GM19395 (cell line): ENCODE measurements around the gene FBLN5.
"Not testable (repeated sequence)": the region's sequence is repeated elsewhere in the genome, so short reads cannot be mapped to it uniquely, and the experiment has no call there.

ENCODE experiments used
- ATAC-seq: cut with Tn5 transposase; IDR thresholded peaks from one replicate; pipeline ENCODE4 v1.9.1; 2021; ENCODE audit warnings: mild to moderate bottlenecking, moderate library complexity; ENCODE audit not compliant: unreplicated experiment

The FBLN5 gene

GRCh38 chr14:91886961-91887360 is 60.5 kb downstream of the FBLN5 start:
- ATAC-seq = no peak

- ATAC-seq = no peak
Observed at GRCh38 chr14:91885839-91886238, 61.7 kb downstream of the FBLN5 start.

GRCh38 chr14:91885113-91885712 is 62.3 kb downstream of the FBLN5 start:
- no peak for ATAC-seq

- no peak for ATAC-seq
Observed at GRCh38 chr14:91884664-91885063, 62.8 kb downstream of the FBLN5 start.

GRCh38 chr14:91883753-91884152 is 63.7 kb downstream of the FBLN5 start:
- no peak for ATAC-seq

GRCh38 chr14:91882776-91883175 is 64.7 kb downstream of the FBLN5 start:
- ATAC-seq = no peak

GRCh38 chr14:91882369-91882768 is 65.1 kb downstream of the FBLN5 start:
- no peak for ATAC-seq

- ATAC-seq = no peak
Observed at GRCh38 chr14:91879196-91879595, 68.3 kb downstream of the FBLN5 start.

GRCh38 chr14:91878274-91878673 is 69.2 kb downstream of the FBLN5 start:
- ATAC-seq = no peak

- no peak for ATAC-seq
Observed at GRCh38 chr14:91877376-91877915, 70.0 kb downstream of the FBLN5 start.

- no peak for ATAC-seq
Observed at GRCh38 chr14:91876492-91876891, 71.0 kb downstream of the FBLN5 start.

- no peak for ATAC-seq
Observed at GRCh38 chr14:91875525-91876286, 71.8 kb downstream of the FBLN5 start.

GRCh38 chr14:91873471-91874415 is 73.8 kb downstream of the FBLN5 start:
- peak; percentile 85 for ATAC-seq

- peak; percentile 23 for ATAC-seq
Observed at GRCh38 chr14:91872517-91873470, 74.7 kb downstream of the FBLN5 start.

- ATAC-seq = peak; percentile 52
Observed at GRCh38 chr14:91872011-91872501, 75.4 kb downstream of the FBLN5 start.

GRCh38 chr14:91871401-91871800 is 76.1 kb downstream of the FBLN5 start:
- ATAC-seq = not testable (repeated sequence)

GRCh38 chr14:91870890-91871289 is 76.6 kb downstream of the FBLN5 start:
- no peak for ATAC-seq

GRCh38 chr14:91870001-91870400 is 77.5 kb downstream of the FBLN5 start:
- no peak for ATAC-seq

GRCh38 chr14:91869556-91869955 is 77.9 kb downstream of the FBLN5 start:
- ATAC-seq = no peak
